Measurements from ENCODE around the gene ZDHHC16.

- TF ChIP-seq EZH2 (IDR thresholded peaks at IDR 0.05; ENCODE audit: borderline replicate concordance, low read length) (no peak), CTCF (conservative IDR thresholded peaks at IDR 0.05 in 1 of 2, IDR thresholded peaks at IDR 0.05 in 1 of 2; ENCODE audit: extremely low read depth in 1 of 2, insufficient read depth in 1 of 2, low read depth in 1 of 2, low read length in 2 of 2) (no peak)
Measured at GRCh38 chr10:97483506-97483905, 37.5 kb downstream of the ZDHHC16 start.

Data from mammary epithelial cell (primary cell).